Stomach smooth muscle (tissue), 2 donors: ENCODE results near the gene GSTT2B.
"Not testable (repeated sequence)": the region's sequence is repeated elsewhere in the genome, so short reads cannot be mapped to it uniquely, and the experiment has no call there.

Source experiments
- H3K27ac ChIP-seq: one replicate; pipeline ENCODE4 v1.7.0; 2013; ENCODE audit warnings: mild to moderate bottlenecking, low read length, inconsistent platforms
- H3K27me3 ChIP-seq, 2 donors: one replicate each; pipeline ENCODE4 v1.7.0; 2013; ENCODE audit warnings: low read length in 2 of 2; ENCODE audit not compliant: insufficient read depth in 2 of 2, control insufficient read depth in 1 of 2
- H3K36me3 ChIP-seq, 2 donors: one replicate each; pipeline ENCODE4 v1.7.0; 2013; ENCODE audit warnings: low read length in 2 of 2; ENCODE audit not compliant: control insufficient read depth in 2 of 2, insufficient read depth in 2 of 2
- H3K4me1 ChIP-seq: one replicate; pipeline ENCODE4 v1.7.0; 2013; ENCODE audit warnings: low read length; ENCODE audit not compliant: control insufficient read depth, insufficient read depth
- H3K4me3 ChIP-seq, 2 donors: one replicate each; pipeline ENCODE4 v1.7.0; 2013; ENCODE audit warnings: low read length in 2 of 2
- H3K9ac ChIP-seq, 2 donors: one replicate each; pipeline ENCODE4 v1.7.0; 2013; ENCODE audit warnings: low read length in 2 of 2, mild to moderate bottlenecking in 1 of 2
- H3K9me3 ChIP-seq, 2 donors: one replicate each; pipeline ENCODE4 v1.7.0; 2013; ENCODE audit warnings: low read length in 2 of 2; ENCODE audit not compliant: control insufficient read depth in 2 of 2
- donor health status: healthy.
- donor health status: Pancreatic carcinoma.

Gene GSTT2B

GRCh38 chr22:23966094-23966493 is 5.1 kb upstream of the GSTT2B start:
- H3K36me3 ChIP-seq, result peaks cover 13 to 20% of the 10 kb centered on the region in 2 donors
- not testable (repeated sequence) for H3K4me3 ChIP-seq, H3K27ac ChIP-seq, H3K4me1 ChIP-seq, H3K27me3 ChIP-seq, H3K9ac ChIP-seq, H3K9me3 ChIP-seq

GRCh38 chr22:23956301-23956900 is 4.6 kb downstream of the GSTT2B start:
- H3K4me3 ChIP-seq, result peak overlapping the region in 1 of 2 donors; percentile 22
- H3K27ac ChIP-seq, H3K36me3 ChIP-seq, H3K27me3 ChIP-seq, H3K9ac ChIP-seq, H3K4me1 ChIP-seq, H3K9me3 ChIP-seq: not testable (repeated sequence)

GRCh38 chr22:23955886-23956285 is 5.1 kb downstream of the GSTT2B start:
- not testable (repeated sequence) for H3K27me3 ChIP-seq, H3K9ac ChIP-seq, H3K4me3 ChIP-seq, H3K27ac ChIP-seq, H3K36me3 ChIP-seq, H3K9me3 ChIP-seq, H3K4me1 ChIP-seq

GRCh38 chr22:23954991-23955305 is 6.0 kb downstream of the GSTT2B start:
- not testable (repeated sequence) for H3K27ac ChIP-seq, H3K4me3 ChIP-seq, H3K9ac ChIP-seq, H3K36me3 ChIP-seq, H3K9me3 ChIP-seq, H3K4me1 ChIP-seq, H3K27me3 ChIP-seq

GRCh38 chr22:23954193-23954990 is 6.6 kb downstream of the GSTT2B start:
- H3K9ac ChIP-seq, H3K27ac ChIP-seq, H3K36me3 ChIP-seq, H3K27me3 ChIP-seq, H3K4me1 ChIP-seq, H3K4me3 ChIP-seq, H3K9me3 ChIP-seq: not testable (repeated sequence)

GRCh38 chr22:23953485-23953884 is 7.5 kb downstream of the GSTT2B start:
- H3K4me3 ChIP-seq, H3K9me3 ChIP-seq, H3K27me3 ChIP-seq, H3K36me3 ChIP-seq, H3K4me1 ChIP-seq, H3K9ac ChIP-seq, H3K27ac ChIP-seq: not testable (repeated sequence)

- H3K9ac ChIP-seq, H3K4me1 ChIP-seq, H3K9me3 ChIP-seq, H3K27ac ChIP-seq, H3K36me3 ChIP-seq, H3K4me3 ChIP-seq, H3K27me3 ChIP-seq: not testable (repeated sequence)
These were observed 8.1 kb downstream of the GSTT2B start for GRCh38 chr22:23952794-23953405.

GRCh38 chr22:23951383-23951782 is 9.6 kb downstream of the GSTT2B start:
- not testable (repeated sequence) for H3K9ac ChIP-seq, H3K4me3 ChIP-seq, H3K9me3 ChIP-seq, H3K27ac ChIP-seq, H3K4me1 ChIP-seq, H3K36me3 ChIP-seq, H3K27me3 ChIP-seq

GRCh38 chr22:23949764-23950163 is 11.2 kb downstream of the GSTT2B start:
- not testable (repeated sequence) for H3K36me3 ChIP-seq, H3K4me3 ChIP-seq, H3K4me1 ChIP-seq, H3K9me3 ChIP-seq, H3K27me3 ChIP-seq, H3K27ac ChIP-seq, H3K9ac ChIP-seq

- not testable (repeated sequence) for H3K9ac ChIP-seq, H3K27me3 ChIP-seq, H3K4me1 ChIP-seq, H3K9me3 ChIP-seq, H3K36me3 ChIP-seq, H3K4me3 ChIP-seq, H3K27ac ChIP-seq
These were observed 13.6 kb downstream of the GSTT2B start for GRCh38 chr22:23947391-23947790.

GRCh38 chr22:23940166-23940565 is 20.8 kb downstream of the GSTT2B start:
- H3K27ac ChIP-seq, H3K4me1 ChIP-seq, H3K4me3 ChIP-seq, H3K27me3 ChIP-seq, H3K9ac ChIP-seq, H3K36me3 ChIP-seq, H3K9me3 ChIP-seq: not testable (repeated sequence)
